Activated CD4-positive, alpha-beta T cell treated with anti-CD3 and anti-CD28 coated beads, Interleukin-2, Interleukin-6, amounts not matched to agents 100 ng/mL and 50 ng/mL, durations not matched to agents 16 hours and 8 hours (primary cell): Measurements from ENCODE around the gene ARHGEF33.
A peak's percentile ranks its signal among the peaks of the same experiment; 100 is the strongest.

Experiments used
- DNase-seq: peaks from one replicate; pipeline ENCODE4 v3.0.0-alpha.2; 2020

Gene ARHGEF33

GRCh38 chr2:39022642-39023235 is 133.1 kb downstream of the ARHGEF33 start:
- no peak for DNase-seq

- DNase-seq: no peak
Observed at GRCh38 chr2:39023649-39024048, 134.0 kb downstream of the ARHGEF33 start.

- DNase-seq: peak; percentile 2
Observed at GRCh38 chr2:39024833-39025232, 135.2 kb downstream of the ARHGEF33 start.
